ENCODE results near the gene RETN. TPM values are rescaled to one million over a fixed set of nuclear protein-coding genes. Genes with fewer than 3 reads are reported as not detected.

RETN gene
- total RNA-seq, 1 donor from 2014 or later, result not detected

DNA sequence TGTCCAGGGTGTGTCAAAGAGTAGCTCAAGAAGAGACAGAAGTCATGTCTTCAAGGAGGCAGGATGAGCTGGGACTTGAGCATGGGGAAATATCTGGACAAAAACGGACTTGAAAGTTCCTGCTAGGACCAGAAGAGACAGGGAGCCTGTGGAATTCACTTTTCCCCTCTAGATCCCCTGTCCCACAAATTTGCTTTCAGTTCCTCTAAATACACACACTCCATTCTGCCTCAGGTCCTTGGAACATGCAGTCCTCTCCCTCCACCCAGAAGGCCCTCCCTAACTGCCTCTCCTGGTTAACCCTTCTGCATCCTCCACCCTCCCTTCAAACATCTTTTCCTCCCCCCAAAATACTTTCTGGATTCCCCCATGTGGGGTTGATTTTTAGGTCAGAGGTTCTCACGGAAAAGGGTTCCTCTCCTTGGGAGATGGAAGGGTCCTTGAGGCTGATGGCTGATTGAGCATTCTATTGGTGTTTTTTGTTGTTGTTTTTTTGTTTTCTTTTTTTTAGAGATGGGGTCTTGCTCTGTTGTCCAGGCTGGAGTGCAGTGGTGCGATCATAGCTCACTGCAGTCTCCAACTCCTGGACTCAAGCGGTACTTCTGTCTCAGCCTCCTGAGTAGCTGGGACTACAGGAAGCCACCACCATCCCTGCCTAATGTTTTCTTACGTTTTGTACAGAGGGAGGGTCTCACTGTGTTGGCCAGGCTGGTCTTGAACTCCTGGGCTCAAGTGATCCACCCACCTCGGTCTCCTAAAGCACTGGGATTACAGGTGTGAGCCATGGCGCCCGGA is 6.9 kb upstream of the RETN start:
- Histone ChIP-seq H3K4me1 (no peaks in the 10 kb centered on the region), H3K9me3 (no peaks in the 10 kb centered on the region), H3K27ac (no peak overlapping the region), H3K27me3 (no peaks in the 10 kb centered on the region), H3K36me3 (no peaks in the 10 kb centered on the region), H3K4me3 (no peak overlapping the region)
- no peak for DNase-seq (ENCODE audit: extremely low spot score in 2 of 2)
- intact Hi-C loops (cut with DNase I), result no loop called here
- no peak for TF ChIP-seq POLR2A (IDR thresholded peaks at IDR 0.05)
- TF ChIP-seq POLR2AphosphoS5 (IDR thresholded peaks at IDR 0.05; ENCODE audit: insufficient read depth in 1 of 2, low read depth in 1 of 2), result no peak
- TF ChIP-seq, protein P1, sequence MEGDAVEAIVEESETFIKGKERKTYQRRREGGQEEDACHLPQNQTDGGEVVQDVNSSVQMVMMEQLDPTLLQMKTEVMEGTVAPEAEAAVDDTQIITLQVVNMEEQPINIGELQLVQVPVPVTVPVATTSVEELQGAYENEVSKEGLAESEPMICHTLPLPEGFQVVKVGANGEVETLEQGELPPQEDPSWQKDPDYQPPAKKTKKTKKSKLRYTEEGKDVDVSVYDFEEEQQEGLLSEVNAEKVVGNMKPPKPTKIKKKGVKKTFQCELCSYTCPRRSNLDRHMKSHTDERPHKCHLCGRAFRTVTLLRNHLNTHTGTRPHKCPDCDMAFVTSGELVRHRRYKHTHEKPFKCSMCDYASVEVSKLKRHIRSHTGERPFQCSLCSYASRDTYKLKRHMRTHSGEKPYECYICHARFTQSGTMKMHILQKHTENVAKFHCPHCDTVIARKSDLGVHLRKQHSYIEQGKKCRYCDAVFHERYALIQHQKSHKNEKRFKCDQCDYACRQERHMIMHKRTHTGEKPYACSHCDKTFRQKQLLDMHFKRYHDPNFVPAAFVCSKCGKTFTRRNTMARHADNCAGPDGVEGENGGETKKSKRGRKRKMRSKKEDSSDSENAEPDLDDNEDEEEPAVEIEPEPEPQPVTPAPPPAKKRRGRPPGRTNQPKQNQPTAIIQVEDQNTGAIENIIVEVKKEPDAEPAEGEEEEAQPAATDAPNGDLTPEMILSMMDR (IDR thresholded peaks at IDR 0.05), result no peak

DNA sequence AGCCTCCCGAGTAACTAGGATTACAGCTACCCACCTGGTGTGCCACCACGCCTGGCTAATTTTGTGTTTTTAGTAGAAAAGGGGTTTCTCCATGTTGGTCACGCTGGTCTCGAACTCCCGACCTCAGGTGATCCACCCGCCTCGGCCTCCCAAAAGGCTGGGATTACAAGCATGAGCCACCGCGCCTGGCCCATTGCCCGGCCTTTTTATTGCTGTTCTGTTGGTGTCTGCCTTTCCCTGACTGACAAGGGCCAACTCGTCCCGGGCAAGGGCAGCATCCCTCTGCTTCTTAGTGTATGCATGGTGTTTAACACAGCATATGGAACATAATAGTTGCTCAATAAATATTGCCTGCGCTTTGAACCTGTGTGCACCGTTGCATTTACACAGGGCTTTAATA is 6.2 kb upstream of the RETN start:
- no peak for TF ChIP-seq POLR2A (IDR thresholded peaks at IDR 0.05)
- no peak for TF ChIP-seq POLR2AphosphoS5 (IDR thresholded peaks at IDR 0.05; ENCODE audit: insufficient read depth in 1 of 2, low read depth in 1 of 2)
- TF ChIP-seq, protein P1 (IDR thresholded peaks at IDR 0.05), result no peak
- intact Hi-C loops (cut with DNase I), result no loop called here

DNA sequence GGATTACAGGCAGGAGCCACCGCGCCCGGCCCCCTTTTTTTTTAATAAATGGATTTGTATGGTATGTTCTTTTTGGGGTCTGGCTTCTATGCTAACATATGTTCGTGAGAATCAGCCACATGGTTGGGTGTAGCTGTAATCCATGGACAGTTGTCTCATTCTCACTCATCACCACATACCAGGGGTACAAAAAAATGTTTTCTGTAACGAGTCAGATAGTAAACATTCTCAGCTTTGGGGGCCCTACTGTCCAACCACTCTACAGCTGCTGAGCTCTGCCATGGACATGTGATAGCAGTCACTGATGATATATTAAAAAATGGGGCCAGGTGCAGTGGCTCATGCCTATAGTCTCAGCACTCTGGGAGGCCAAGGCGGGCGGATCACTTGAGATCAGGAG is 5.1 kb upstream of the RETN start:
- H3K4me1 ChIP-seq, result no peaks in the 10 kb centered on the region
- no peaks in the 10 kb centered on the region for H3K9me3 ChIP-seq
- H3K36me3 ChIP-seq, result no peaks in the 10 kb centered on the region
- TF ChIP-seq POLR2AphosphoS5 (IDR thresholded peaks at IDR 0.05; ENCODE audit: insufficient read depth in 1 of 2, low read depth in 1 of 2), result no peak
- TF ChIP-seq POLR2A (IDR thresholded peaks at IDR 0.05), result no peak
- TF ChIP-seq, protein P1 (IDR thresholded peaks at IDR 0.05), result no peak
- no peak overlapping the region for H3K27ac ChIP-seq
- H3K4me3 ChIP-seq, result no peak overlapping the region
- intact Hi-C loops (cut with DNase I), result no loop called here
- H3K27me3 ChIP-seq, result no peaks in the 10 kb centered on the region
- DNase-seq (ENCODE audit: extremely low spot score in 2 of 2), result no peak

More for the DNA sequence above, 6.2 kb upstream of the RETN start:
- Histone ChIP-seq H3K27me3 (no peaks in the 10 kb centered on the region), H3K27ac (no peak overlapping the region), H3K4me1 (no peaks in the 10 kb centered on the region), H3K9me3 (no peaks in the 10 kb centered on the region), H3K36me3 (no peaks in the 10 kb centered on the region), H3K4me3 (no peak overlapping the region)
- DNase-seq (ENCODE audit: extremely low spot score in 2 of 2), result no peak

DNA sequence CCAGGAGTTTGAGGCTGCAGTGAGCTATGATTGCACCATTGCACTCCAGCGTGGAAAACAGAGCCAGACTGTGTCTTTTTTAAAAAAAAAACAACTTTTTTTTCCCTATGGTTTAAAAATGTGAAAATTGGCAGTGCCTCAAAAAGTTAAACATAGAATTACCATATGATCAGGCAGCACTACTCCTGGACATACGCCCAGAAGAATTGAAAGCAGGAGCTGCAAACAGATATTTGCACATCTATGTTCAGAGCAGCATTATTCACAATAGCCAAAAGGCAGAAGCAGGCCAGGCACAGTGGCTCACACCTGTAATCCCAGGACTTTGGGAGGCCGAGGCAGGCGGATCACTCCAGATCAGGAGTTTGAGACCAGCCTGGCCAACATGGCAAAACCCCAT is 3.8 kb upstream of the RETN start:
- TF ChIP-seq, protein P1 (IDR thresholded peaks at IDR 0.05), result no peak
- no peak for TF ChIP-seq POLR2AphosphoS5 (IDR thresholded peaks at IDR 0.05; ENCODE audit: insufficient read depth in 1 of 2, low read depth in 1 of 2)
- no peak for TF ChIP-seq POLR2A (IDR thresholded peaks at IDR 0.05)
- no peaks in the 10 kb centered on the region for H3K27me3 ChIP-seq
- intact Hi-C loops (cut with DNase I), result no loop called here

DNA sequence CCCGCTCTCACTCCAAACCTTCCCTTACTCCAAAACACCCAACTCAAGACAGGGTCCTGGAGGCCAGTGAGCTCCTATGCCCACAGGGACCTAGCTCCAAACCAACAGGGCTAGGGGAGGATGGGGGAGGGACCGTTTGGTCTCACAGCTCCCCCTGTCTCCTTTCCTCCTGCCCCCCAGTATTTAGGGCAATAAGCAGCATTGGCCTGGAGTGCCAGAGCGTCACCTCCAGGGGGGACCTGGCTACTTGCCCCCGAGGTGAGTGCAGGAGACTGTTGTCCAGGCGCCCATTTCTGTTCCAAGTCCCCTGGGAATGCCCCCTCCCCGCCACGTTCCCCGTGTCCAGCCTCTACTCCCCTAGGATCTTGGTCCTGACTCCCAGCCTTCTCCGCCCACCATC is 792 bp downstream of the RETN start:
- TF ChIP-seq POLR2AphosphoS5 (IDR thresholded peaks at IDR 0.05; ENCODE audit: insufficient read depth in 1 of 2, low read depth in 1 of 2) (no peak), POLR2A (IDR thresholded peaks at IDR 0.05) (no peak)
- TF ChIP-seq, protein P1 (IDR thresholded peaks at IDR 0.05), result no peak
- no peaks in the 10 kb centered on the region for H3K36me3 ChIP-seq
- no peaks in the 10 kb centered on the region for H3K4me1 ChIP-seq
- H3K9me3 ChIP-seq, result no peaks in the 10 kb centered on the region
- no peak overlapping the region for H3K27ac ChIP-seq
- no peak for DNase-seq (ENCODE audit: extremely low spot score in 2 of 2)
- intact Hi-C loops (cut with DNase I), result no loop called here
- no peaks in the 10 kb centered on the region for H3K27me3 ChIP-seq
- no peak overlapping the region for H3K4me3 ChIP-seq

More for the DNA sequence above, 3.8 kb upstream of the RETN start:
- no peaks in the 10 kb centered on the region for H3K36me3 ChIP-seq
- no peak overlapping the region for H3K4me3 ChIP-seq
- no peak for DNase-seq (ENCODE audit: extremely low spot score in 2 of 2)
- no peak overlapping the region for H3K27ac ChIP-seq
- H3K4me1 ChIP-seq, result no peaks in the 10 kb centered on the region
- no peaks in the 10 kb centered on the region for H3K9me3 ChIP-seq
